Stimulated activated CD8-positive, alpha-beta memory T cell treated with anti-CD3 and anti-CD28 coated beads, Interleukin-15, amount 100 ng/mL, for 4 hours (primary cell): ENCODE results near the gene TOX3.

ENCODE experiments used
- DNase-seq, 2 donors: peaks; one replicate each; pipeline ENCODE4 v3.0.0-alpha.2; 2020; ENCODE audit warnings: low read depth in 2 of 2

The TOX3 gene

DNA sequence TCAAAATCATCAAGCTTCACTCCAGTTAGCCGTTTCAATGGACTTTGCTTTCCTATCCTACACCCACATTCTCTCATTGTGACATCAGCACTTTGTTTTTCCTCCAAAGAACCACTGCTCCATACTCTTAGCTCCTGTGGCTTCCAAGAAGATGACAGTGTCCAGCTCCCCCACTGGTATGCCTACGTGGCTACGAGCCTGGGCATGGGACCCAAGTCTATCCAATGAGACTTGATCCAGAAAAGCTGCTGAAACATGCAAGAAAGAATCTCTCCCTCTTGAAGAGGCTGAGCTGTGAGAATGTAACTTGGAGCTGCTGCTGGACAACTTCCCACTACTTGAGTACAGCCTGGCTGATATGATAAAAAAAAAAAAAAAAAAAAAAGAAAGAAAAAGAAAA, 9.4 kb downstream of the TOX3 start:
- DNase-seq, result no peak

DNA sequence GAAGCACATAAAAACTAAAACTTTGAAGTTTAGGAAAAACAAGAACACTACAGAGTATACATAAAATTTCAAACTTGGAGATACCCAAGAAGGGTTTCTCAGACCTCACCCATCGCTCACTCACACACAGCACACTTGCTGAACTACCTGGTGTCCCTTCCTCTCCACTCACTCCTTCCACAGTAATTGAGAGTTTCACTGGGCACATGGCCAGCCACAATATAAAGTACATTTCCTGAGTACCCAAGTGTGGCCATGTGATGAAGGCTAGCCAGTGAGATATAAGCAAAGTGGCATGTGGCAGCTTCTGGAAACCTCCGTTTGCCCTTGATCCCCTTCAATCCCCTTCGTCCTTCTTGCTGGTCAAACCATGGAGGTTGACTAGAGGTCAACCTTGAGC, 11.9 kb downstream of the TOX3 start:
- DNase-seq, result no peak

DNA sequence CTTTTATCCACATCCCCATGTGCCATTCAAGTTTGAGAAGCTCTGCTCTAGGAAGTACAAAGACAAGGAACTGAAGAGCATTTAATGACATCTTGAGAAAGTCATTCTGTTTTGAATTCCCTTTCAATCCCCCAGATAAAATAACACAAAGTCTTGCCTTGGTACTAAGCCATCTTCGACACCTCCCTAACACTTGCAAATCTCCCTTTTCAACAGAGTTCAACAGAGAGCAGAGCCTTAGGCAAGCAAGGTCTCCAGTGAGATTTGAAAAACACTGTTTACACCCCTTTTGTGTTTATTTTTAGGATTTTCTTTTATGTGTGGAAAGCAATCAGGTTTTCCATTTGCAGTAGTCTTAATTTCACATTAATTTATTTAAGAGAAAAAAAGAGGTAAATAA, 13.6 kb downstream of the TOX3 start:
- no peak for DNase-seq

DNA sequence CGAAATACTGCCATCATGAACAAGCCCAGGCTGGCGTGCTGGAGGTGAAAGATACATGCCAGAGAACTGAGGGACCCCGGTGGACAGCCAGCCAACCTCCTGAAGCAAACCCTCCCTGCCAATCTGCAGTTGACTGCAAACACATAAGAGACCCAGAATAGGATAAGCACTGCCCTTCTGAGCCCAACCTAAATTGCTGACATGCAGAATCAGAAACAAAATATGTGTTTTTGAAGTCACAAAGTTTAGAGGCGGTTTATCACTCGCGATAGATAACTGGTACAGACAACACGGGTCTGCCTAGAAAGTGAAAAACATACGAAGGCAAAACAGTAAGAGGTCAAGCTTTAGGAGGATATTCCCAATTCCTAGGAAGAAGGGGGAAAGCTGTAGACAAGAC, 14.6 kb downstream of the TOX3 start:
- no peak for DNase-seq

DNA sequence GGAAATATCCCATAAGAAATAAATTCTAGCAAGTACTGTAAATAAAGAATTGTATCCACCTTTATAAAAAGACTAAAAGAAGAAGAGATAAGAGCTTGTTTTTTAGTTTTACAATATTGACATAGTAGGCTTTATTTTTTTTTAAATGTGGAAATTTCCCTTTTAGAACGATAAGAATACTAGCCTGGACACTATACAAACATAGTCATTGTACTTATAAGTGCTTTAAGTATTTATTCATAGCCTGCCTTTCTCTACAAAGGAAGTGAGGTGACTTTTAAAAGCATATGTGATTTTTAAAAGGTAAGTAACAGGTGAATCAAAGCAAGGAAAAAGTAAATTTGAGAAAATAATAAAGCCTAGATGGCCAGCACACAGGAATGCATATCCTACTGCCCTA, 17.7 kb downstream of the TOX3 start:
- DNase-seq, result no peak

DNA sequence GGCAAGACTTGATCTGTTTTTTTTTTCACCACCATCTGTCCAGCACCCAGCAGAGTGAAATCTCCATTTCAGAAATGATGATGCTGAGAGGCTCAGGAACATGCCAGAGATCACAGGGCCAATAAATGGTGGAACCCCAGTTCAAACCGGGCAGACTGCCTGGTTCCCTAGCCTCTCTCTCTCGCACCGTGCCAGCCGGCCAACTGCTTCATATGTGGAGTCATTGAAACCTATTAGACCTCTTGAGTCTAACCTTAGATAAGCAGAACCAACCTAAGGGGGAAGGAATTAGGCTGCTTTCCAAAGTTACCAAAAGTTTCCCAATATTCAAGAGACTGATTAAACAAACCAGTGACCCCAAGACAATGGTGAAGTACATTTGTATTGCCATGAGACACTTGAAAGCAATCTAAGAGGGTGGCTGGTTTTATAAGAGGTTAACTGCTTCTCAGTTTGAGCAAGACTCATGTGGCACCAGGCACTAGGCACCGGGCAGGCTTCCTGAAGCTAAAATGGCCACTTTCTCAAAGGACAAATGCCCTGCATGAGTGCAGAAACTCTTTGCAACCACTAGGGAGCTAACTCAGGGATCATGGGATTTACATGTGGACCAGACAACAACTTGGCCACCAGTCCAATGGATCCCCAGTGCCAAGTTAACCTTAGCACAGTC, 18.4 kb downstream of the TOX3 start:
- DNase-seq, result no peak

- no peak for DNase-seq
Measured at GRCh38 chr16:52526830-52527229, 20.1 kb downstream of the TOX3 start.

- DNase-seq, result no peak
Measured at GRCh38 chr16:52526116-52526828, 20.7 kb downstream of the TOX3 start.

DNA sequence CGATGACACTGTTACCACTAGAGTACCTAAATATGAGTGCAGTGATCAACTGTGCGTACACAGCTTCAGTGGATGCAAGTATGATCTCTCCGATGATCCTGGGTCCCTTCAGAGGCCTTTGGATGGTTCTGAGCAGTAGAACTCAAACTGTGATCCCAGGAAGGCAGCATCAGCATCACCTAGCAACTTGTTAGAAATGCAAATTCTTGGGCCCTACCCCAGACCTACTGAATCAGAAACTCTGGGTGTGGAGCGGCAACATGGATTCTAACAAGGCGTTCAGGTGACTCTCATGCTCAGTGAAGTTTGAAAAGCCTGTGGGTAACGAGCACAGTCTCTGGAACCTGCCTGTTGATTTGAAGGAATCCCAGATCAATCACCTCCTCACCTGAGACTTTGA, 25.4 kb downstream of the TOX3 start:
- DNase-seq, result no peak

GRCh38 chr16:52518884-52519283, 28.1 kb downstream of the TOX3 start:
- no peak for DNase-seq

DNA sequence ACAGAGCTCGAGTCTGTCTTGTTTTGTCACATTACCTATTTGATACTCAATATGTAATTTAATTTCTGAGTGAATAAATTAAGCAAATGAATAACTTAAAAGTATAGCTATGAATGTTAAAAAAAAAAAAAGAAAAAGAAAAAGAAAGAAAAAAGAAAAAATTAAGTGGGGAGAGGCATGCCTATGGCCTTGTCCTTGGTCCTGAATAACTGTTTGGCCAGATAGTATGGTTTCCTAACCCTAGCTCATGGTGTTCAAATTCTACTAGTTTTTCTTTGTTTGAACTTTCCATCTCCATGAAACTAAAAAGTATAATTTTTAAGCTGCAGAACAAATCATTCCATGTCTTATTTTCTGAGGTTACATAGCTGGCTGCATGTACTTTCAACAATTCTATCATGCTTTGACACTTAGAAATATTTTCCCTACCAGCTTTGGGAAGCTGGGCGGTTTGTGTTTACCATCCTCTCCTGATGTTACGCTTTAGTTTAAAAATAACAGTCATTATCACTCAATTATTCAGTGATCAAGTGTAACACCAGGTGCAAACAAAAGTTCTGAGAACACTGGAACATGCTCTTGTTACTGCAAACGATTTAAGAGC, 31.8 kb downstream of the TOX3 start:
- no peak for DNase-seq

GRCh38 chr16:52512297-52512987, 34.5 kb downstream of the TOX3 start:
- DNase-seq, result no peak

DNA sequence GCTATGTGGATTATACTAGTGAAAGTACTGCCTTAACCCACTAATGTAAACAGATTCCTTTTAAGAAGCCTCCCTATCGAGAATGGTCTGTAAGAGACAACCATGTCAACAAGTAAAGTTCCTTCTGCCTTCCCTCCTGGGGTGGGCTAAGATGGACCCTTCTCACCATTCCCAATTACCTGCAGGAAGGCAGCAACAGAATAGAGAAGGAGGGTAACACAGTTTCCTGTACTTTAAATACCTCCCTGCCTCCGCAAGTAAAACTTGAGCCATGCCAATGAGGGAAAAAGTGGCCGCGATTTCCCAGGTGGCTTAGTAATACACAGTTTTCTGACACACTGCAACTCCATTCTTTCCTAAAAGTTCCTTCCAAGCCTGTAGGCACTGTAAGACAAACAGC, 45.2 kb downstream of the TOX3 start:
- no peak for DNase-seq

- DNase-seq, result no peak
Measured at GRCh38 chr16:52500963-52501362, 46.0 kb downstream of the TOX3 start.

DNA sequence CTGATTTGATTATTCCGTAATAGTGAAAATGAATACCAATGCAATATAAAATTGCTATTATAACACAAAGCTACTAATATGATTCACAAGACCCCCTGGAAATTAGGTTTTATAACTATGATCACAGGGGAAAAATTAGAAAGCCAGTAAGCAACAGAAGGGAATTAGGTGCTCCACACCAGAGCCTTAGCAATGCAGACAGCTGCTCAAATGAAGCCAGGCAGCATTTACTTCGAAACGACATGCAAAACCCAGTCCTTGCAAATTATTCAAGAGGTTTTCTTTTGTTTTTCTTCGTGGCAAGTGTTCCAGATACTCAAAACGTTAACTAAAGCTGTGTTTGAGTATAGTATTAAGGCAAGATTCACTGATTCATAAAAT, 47.9 kb downstream of the TOX3 start:
- no peak for DNase-seq

GRCh38 chr16:52498328-52499059, 48.4 kb downstream of the TOX3 start:
- DNase-seq, result no peak

GRCh38 chr16:52497067-52497816, 49.7 kb downstream of the TOX3 start:
- DNase-seq, result no peak

DNA sequence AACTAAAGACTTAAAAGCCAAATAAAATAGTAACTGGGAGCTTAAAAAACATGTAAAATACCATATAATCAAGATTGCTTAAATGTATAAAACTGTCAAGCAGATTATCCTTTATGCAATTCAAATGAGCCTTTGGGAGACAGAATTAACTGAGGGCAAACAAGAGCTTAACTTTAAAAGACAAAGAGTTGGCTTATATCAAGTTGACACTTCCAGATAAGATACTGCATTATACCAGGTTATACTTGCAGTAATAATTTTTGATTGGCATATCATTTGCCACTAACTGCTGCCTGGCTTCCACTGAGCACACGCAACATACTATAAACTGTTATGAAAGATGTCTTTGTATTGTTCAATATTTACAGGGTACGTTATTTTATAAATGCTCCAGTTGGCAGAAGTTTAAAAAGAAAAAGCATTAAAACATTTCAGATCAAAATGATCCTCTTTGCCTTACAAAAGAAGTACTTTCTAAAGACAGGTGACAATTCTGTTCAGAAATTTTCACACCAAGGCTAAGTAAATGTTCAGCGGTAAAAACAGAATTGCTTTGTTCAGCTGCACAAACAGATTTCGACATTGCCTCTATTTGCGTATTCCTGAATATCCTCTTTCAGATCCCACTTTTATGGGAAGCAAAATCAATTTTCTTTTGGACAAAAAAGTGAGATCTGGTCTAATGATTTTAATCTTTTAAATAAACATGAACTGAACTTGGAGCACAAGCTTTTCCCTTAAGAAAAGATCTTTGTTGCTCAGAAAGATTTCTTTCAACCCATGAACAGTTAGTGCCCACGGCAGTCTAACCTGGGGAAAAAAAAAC, 50.7 kb downstream of the TOX3 start:
- DNase-seq, result no peak

- no peak for DNase-seq
Measured at GRCh38 chr16:52494621-52495020, 52.3 kb downstream of the TOX3 start.

- DNase-seq, result no peak
Measured at GRCh38 chr16:52494145-52494544, 52.8 kb downstream of the TOX3 start.
